ENCODE data around the gene RBM34.

The RBM34 gene

DNA sequence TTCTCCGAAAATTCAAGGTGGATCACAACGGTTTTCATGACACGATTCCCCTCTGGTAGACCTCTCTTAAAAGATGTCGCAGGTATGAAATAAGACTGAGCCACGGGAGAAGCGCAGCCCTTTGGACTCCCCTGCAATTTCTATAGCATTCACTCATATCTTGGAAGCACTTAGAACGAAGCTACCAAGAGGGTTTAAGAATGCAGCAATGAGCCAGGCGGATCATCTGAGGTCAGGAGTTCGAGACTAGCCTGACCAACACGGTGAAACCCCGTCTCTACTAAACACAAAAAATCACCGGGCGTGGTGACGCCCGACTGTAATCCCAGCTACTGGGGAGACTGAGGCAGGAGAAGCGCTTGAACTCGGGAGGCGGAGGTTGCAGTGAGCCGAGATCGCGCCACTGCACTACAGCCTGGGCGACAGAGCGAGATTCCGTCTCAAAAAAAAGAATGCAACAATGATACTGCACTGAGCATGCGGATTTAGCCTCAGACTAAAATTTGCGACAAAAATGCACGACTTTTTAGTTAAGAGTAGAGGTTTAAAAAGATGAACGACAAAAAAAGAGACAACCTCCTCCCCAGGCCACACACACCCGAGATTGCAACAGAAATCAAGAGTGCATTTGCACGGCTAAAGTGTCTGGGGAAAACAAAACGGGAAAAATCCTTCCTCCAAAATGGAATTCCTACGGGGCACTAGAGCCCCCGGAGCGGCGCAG is 33.2 kb downstream of the RBM34 start:
- H3K27ac ChIP-seq (ENCODE audit: low read depth, low read length) = peak overlapping the region; percentile 88
- H3K9ac ChIP-seq (ENCODE audit: low read length) = peak overlapping the region; percentile 91
- H3K4me1 ChIP-seq (ENCODE audit: control insufficient read depth, insufficient read depth, low read length) = peaks cover 3% of the 10 kb centered on the region
- H3K27me3 ChIP-seq (ENCODE audit: control insufficient read depth, insufficient read depth, low read length) = no peaks in the 10 kb centered on the region
- H3K36me3 ChIP-seq (ENCODE audit: control insufficient read depth, insufficient read depth, low read length) = peaks cover 5% of the 10 kb centered on the region
- peak overlapping the region; percentile 98 for H3K4me3 ChIP-seq (ENCODE audit: low read length)

DNA sequence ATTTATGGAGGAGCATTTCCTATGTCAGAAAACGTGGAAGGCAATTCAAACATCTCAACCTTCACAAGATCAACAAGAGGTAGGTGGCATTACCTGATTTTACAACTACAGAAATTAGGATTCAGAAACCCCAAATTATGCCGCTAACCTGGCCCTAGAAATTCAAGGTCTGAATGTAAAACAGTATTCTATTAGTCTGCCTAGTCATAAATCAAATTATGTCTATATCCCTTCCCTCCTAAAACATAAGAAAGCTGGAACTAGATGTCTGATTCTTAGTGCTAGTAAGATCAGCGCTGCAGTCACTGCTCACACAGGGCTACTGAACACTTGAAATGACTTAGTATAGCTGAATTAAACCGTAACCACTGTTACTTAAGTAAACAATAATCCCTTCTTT is 33.8 kb downstream of the RBM34 start:
- Histone ChIP-seq H3K27ac (ENCODE audit: low read depth, low read length) (no peak overlapping the region), H3K36me3 (ENCODE audit: control insufficient read depth, insufficient read depth, low read length) (peaks cover 5% of the 10 kb centered on the region), H3K4me3 (ENCODE audit: low read length) (peak overlapping the region; percentile 98), H3K9ac (ENCODE audit: low read length) (no peak overlapping the region), H3K27me3 (ENCODE audit: control insufficient read depth, insufficient read depth, low read length) (no peaks in the 10 kb centered on the region), H3K4me1 (ENCODE audit: control insufficient read depth, insufficient read depth, low read length) (peaks cover 3% of the 10 kb centered on the region)

DNA sequence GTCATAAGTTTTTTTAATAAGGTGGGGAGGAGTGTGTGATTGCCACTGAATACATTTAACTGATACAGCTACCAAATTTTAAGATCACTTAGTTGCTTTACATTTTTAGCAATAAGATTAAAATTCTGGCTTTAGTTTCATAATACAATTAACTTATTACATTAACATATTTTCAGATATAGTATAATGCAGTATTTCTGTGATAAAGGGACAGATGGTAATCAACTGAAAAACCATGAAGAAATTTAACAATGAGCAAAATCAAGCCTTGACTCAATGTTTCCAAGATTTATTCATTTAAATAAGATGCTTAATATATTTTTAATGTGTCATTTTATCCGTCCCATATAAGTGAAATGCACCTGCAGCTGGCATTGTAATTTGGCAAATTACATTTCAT is 36.4 kb downstream of the RBM34 start:
- H3K4me3 ChIP-seq (ENCODE audit: low read length) = no peak overlapping the region
- peaks cover 2% of the 10 kb centered on the region for H3K36me3 ChIP-seq (ENCODE audit: control insufficient read depth, insufficient read depth, low read length)
- H3K27ac ChIP-seq (ENCODE audit: low read depth, low read length) = no peak overlapping the region
- no peaks in the 10 kb centered on the region for H3K27me3 ChIP-seq (ENCODE audit: control insufficient read depth, insufficient read depth, low read length)
- H3K9ac ChIP-seq (ENCODE audit: low read length) = no peak overlapping the region
- peaks cover 3% of the 10 kb centered on the region for H3K4me1 ChIP-seq (ENCODE audit: control insufficient read depth, insufficient read depth, low read length)

GRCh38 chr1:235124111-235124510 is 36.9 kb downstream of the RBM34 start:
- Histone ChIP-seq H3K27ac (ENCODE audit: low read depth, low read length) (no peak overlapping the region), H3K4me1 (ENCODE audit: control insufficient read depth, insufficient read depth, low read length) (peaks cover 3% of the 10 kb centered on the region), H3K9ac (ENCODE audit: low read length) (no peak overlapping the region), H3K4me3 (ENCODE audit: low read length) (no peak overlapping the region), H3K36me3 (ENCODE audit: control insufficient read depth, insufficient read depth, low read length) (peaks cover 2% of the 10 kb centered on the region), H3K27me3 (ENCODE audit: control insufficient read depth, insufficient read depth, low read length) (no peaks in the 10 kb centered on the region)

DNA sequence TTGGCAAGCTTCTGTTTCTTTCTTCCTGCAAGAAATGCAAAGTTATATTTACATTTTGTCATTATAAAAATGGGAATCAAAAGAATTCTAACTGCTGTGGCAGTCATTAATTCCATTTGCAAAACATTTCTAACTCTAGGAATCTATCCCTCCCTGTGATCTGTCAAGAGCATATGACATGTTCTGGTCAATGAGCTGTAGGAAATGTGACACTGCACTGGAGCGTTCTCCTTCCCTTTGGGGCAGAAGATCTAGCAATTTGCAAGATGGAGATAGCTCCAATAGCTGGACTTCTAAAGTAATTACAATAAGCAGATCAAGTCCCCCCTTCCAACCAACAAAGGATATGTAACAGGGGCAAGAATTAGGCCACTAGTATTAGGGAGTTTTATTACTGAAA is 38.7 kb downstream of the RBM34 start:
- no peaks in the 10 kb centered on the region for H3K27me3 ChIP-seq (ENCODE audit: control insufficient read depth, insufficient read depth, low read length)
- H3K36me3 ChIP-seq (ENCODE audit: control insufficient read depth, insufficient read depth, low read length) = peaks cover 12% of the 10 kb centered on the region
- H3K4me1 ChIP-seq (ENCODE audit: control insufficient read depth, insufficient read depth, low read length) = peaks cover 3% of the 10 kb centered on the region
- no peak overlapping the region for H3K4me3 ChIP-seq (ENCODE audit: low read length)
- H3K27ac ChIP-seq (ENCODE audit: low read depth, low read length) = no peak overlapping the region
- no peak overlapping the region for H3K9ac ChIP-seq (ENCODE audit: low read length)

DNA sequence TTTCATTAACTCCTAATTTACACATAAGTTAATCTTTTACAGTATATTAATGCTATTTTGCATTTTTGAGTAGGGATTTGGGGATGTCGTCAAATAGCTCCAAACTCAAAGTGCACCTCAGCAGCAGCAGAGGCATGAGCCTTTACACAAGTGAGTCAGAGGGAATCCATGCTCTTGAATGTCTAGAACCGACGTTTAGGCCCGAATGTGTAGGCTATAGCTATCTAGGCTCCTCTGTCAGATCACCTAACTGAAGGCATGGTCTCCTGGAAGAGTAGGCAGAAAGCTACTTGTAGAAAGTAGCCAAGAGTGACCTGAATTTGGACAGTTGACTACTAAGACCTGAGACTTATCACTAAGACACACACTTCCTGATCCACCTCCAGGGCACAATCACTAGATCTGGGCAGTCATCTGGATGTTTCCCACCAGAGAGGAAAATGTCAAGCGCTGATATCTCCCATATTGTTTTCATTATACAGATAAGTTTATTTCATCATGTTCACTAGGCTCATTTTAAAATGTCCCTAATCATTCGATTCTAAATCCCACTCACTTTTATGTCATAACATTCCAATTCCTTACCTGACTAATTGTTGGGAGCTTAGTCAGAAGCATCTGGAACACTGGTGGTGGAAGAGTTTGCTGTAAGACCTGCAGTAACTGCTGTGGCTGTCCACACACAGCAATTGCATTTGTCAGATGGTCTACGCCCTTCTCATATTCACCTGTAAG is 47.7 kb downstream of the RBM34 start:
- Histone ChIP-seq H3K27me3 (ENCODE audit: control insufficient read depth, insufficient read depth, low read length) (no peaks in the 10 kb centered on the region), H3K9ac (ENCODE audit: low read length) (no peak overlapping the region), H3K27ac (ENCODE audit: low read depth, low read length) (no peak overlapping the region), H3K4me3 (ENCODE audit: low read length) (no peak overlapping the region), H3K4me1 (ENCODE audit: control insufficient read depth, insufficient read depth, low read length) (no peaks in the 10 kb centered on the region), H3K36me3 (ENCODE audit: control insufficient read depth, insufficient read depth, low read length) (peaks cover 18% of the 10 kb centered on the region)

- no peaks in the 10 kb centered on the region for H3K27me3 ChIP-seq (ENCODE audit: control insufficient read depth, insufficient read depth, low read length)
- H3K4me1 ChIP-seq (ENCODE audit: control insufficient read depth, insufficient read depth, low read length) = no peaks in the 10 kb centered on the region
- H3K36me3 ChIP-seq (ENCODE audit: control insufficient read depth, insufficient read depth, low read length) = peaks cover 12% of the 10 kb centered on the region
- H3K27ac ChIP-seq (ENCODE audit: low read depth, low read length) = no peak overlapping the region
- H3K9ac ChIP-seq (ENCODE audit: low read length) = no peak overlapping the region
- no peak overlapping the region for H3K4me3 ChIP-seq (ENCODE audit: low read length)
Observed at GRCh38 chr1:235112297-235113182, 48.5 kb downstream of the RBM34 start.

- Histone ChIP-seq H3K9ac (ENCODE audit: low read length) (no peak overlapping the region), H3K36me3 (ENCODE audit: control insufficient read depth, insufficient read depth, low read length) (peaks cover 12% of the 10 kb centered on the region), H3K27me3 (ENCODE audit: control insufficient read depth, insufficient read depth, low read length) (no peaks in the 10 kb centered on the region), H3K4me1 (ENCODE audit: control insufficient read depth, insufficient read depth, low read length) (no peaks in the 10 kb centered on the region), H3K27ac (ENCODE audit: low read depth, low read length) (no peak overlapping the region), H3K4me3 (ENCODE audit: low read length) (no peak overlapping the region)
Observed at GRCh38 chr1:235111107-235111506, 49.9 kb downstream of the RBM34 start.

GRCh38 chr1:235108876-235109275 is 52.2 kb downstream of the RBM34 start:
- Histone ChIP-seq H3K27me3 (ENCODE audit: control insufficient read depth, insufficient read depth, low read length) (no peaks in the 10 kb centered on the region), H3K36me3 (ENCODE audit: control insufficient read depth, insufficient read depth, low read length) (peaks cover 12% of the 10 kb centered on the region), H3K9ac (ENCODE audit: low read length) (no peak overlapping the region), H3K4me1 (ENCODE audit: control insufficient read depth, insufficient read depth, low read length) (no peaks in the 10 kb centered on the region), H3K4me3 (ENCODE audit: low read length) (no peak overlapping the region), H3K27ac (ENCODE audit: low read depth, low read length) (no peak overlapping the region)

- Histone ChIP-seq H3K36me3 (ENCODE audit: control insufficient read depth, insufficient read depth, low read length) (peaks cover 9% of the 10 kb centered on the region), H3K27me3 (ENCODE audit: control insufficient read depth, insufficient read depth, low read length) (no peaks in the 10 kb centered on the region), H3K4me1 (ENCODE audit: control insufficient read depth, insufficient read depth, low read length) (no peaks in the 10 kb centered on the region), H3K4me3 (ENCODE audit: low read length) (no peak overlapping the region), H3K9ac (ENCODE audit: low read length) (no peak overlapping the region), H3K27ac (ENCODE audit: low read depth, low read length) (no peak overlapping the region)
Observed at GRCh38 chr1:235108185-235108593, 52.9 kb downstream of the RBM34 start.

- H3K27me3 ChIP-seq (ENCODE audit: control insufficient read depth, insufficient read depth, low read length) = no peaks in the 10 kb centered on the region
- H3K36me3 ChIP-seq (ENCODE audit: control insufficient read depth, insufficient read depth, low read length) = peaks cover 7% of the 10 kb centered on the region
- H3K4me1 ChIP-seq (ENCODE audit: control insufficient read depth, insufficient read depth, low read length) = peaks cover 2% of the 10 kb centered on the region
- no peak overlapping the region for H3K4me3 ChIP-seq (ENCODE audit: low read length)
- H3K27ac ChIP-seq (ENCODE audit: low read depth, low read length) = no peak overlapping the region
- no peak overlapping the region for H3K9ac ChIP-seq (ENCODE audit: low read length)
Observed at GRCh38 chr1:235107368-235108184, 53.5 kb downstream of the RBM34 start.

- Histone ChIP-seq H3K36me3 (ENCODE audit: control insufficient read depth, insufficient read depth, low read length) (peaks cover 4% of the 10 kb centered on the region), H3K9ac (ENCODE audit: low read length) (no peak overlapping the region), H3K27me3 (ENCODE audit: control insufficient read depth, insufficient read depth, low read length) (no peaks in the 10 kb centered on the region), H3K27ac (ENCODE audit: low read depth, low read length) (no peak overlapping the region), H3K4me3 (ENCODE audit: low read length) (no peak overlapping the region), H3K4me1 (ENCODE audit: control insufficient read depth, insufficient read depth, low read length) (peaks cover 2% of the 10 kb centered on the region)
Observed at GRCh38 chr1:235106457-235106856, 54.6 kb downstream of the RBM34 start.
